SU-DHL-6 (cell line): ENCODE measurements around the gene BMP6.

Experiments
- H2AFZ ChIP-seq: fragments of 200-600 bp; sonication (generic); 2 replicates; pipeline ENCODE4 v1.6.1; 2014; ENCODE audit warnings: low read depth, mild to moderate bottlenecking, moderate library complexity, mixed read lengths, antibody characterized with exemption, low read length; ENCODE audit not compliant: severe bottlenecking
- H3F3A ChIP-seq: fragments of 200-600 bp; shearing (Covaris generic); 2 replicates; pipeline ENCODE4 v1.6.0; 2016; ENCODE audit warnings: antibody characterized with exemption, mild to moderate bottlenecking; ENCODE audit not compliant: insufficient read depth
- H3K27ac ChIP-seq: fragments of 200-600 bp; sonication (generic); 2 replicates; pipeline ENCODE4 v1.5.1; 2016; ENCODE audit warnings: low read depth, mild to moderate bottlenecking, low read length, moderate library complexity, mixed read lengths
- H3K27me3 ChIP-seq: fragments of 200-600 bp; sonication (generic), shearing (Covaris generic); 2 replicates; pipeline ENCODE4 v1.6.0; 2014; ENCODE audit warnings: mild to moderate bottlenecking, low read length
- H3K36me3 ChIP-seq: fragments of 200-600 bp; sonication (generic); 2 replicates; pipeline ENCODE4 v1.6.1; 2014; ENCODE audit warnings: mild to moderate bottlenecking, low read length, mixed read lengths
- H3K4me2 ChIP-seq: fragments of 300-600, 200-600 bp; shearing (Covaris generic), sonication (generic); 2 replicates; pipeline ENCODE4 v1.6.0; 2014; ENCODE audit warnings: low read length, low read depth, mild to moderate bottlenecking; ENCODE audit not compliant: poor library complexity, severe bottlenecking
- H3K4me3 ChIP-seq: fragments of 200-600 bp; sonication (generic); 2 replicates; pipeline ENCODE4 v1.5.1; 2014; ENCODE audit warnings: antibody characterized with exemption, low read length, mild to moderate bottlenecking, mixed read lengths; ENCODE audit not compliant: insufficient read depth, poor library complexity, severe bottlenecking
- H3K79me2 ChIP-seq: fragments of 200-600 bp; sonication (generic); 2 replicates; pipeline ENCODE4 v1.6.1; 2014; ENCODE audit warnings: mild to moderate bottlenecking, low read length, moderate library complexity; ENCODE audit not compliant: insufficient read depth
- H3K9ac ChIP-seq: fragments of 200-600 bp; sonication (generic); 2 replicates; pipeline ENCODE4 v1.7.0; 2014; ENCODE audit warnings: mild to moderate bottlenecking, low read length
- H3K9me2 ChIP-seq: fragments of 200-600 bp; sonication (generic); replicated peaks from 2 replicates; pipeline ENCODE4 v1.6.1; 2014; ENCODE audit warnings: low read length; ENCODE audit not compliant: insufficient read depth
- H3K9me3 ChIP-seq: fragments of 200-600 bp; sonication (generic); 2 replicates; pipeline ENCODE4 v1.6.1; 2014; ENCODE audit warnings: low read length, mixed read lengths; ENCODE audit not compliant: insufficient read depth
- H4K20me1 ChIP-seq: fragments of 200-600 bp; sonication (generic); 2 replicates; pipeline ENCODE4 v1.6.1; 2014; ENCODE audit warnings: low read depth, mild to moderate bottlenecking, antibody characterized with exemption, low read length, moderate library complexity, mixed read lengths
- CTCF ChIP-seq: fragments of 200-600 bp; sonication (generic); IDR thresholded peaks from one replicate; pipeline ENCODE4 v1.5.1; 2017; ENCODE audit warnings: antibody characterized with exemption, mild to moderate bottlenecking, low read length, moderate library complexity; ENCODE audit not compliant: insufficient read depth, poor library complexity, severe bottlenecking
- EZH2phosphoT487 ChIP-seq: fragments of 200-600 bp; sonication (generic), shearing (Covaris generic); conservative IDR thresholded peaks from 2 replicates; pipeline ENCODE4 v1.6.1; 2018; ENCODE audit warnings: mild to moderate bottlenecking, antibody characterized with exemption, low read length, moderate library complexity, mixed read lengths

Gene BMP6

GRCh38 chr6:7692453-7692784, 33.5 kb upstream of the BMP6 start:
- TF ChIP-seq EZH2phosphoT487 (no peak), CTCF (no peak)
- H3F3A ChIP-seq: no peaks in the 10 kb centered on the region
- H3K27ac ChIP-seq: no peak overlapping the region
- H3K9ac ChIP-seq: no peak overlapping the region
- H3K79me2 ChIP-seq: no peaks in the 10 kb centered on the region
- no peak overlapping the region for H3K4me3 ChIP-seq
- H3K9me2 ChIP-seq: no peaks in the 10 kb centered on the region
- H3K27me3 ChIP-seq: no peaks in the 10 kb centered on the region
- H3K9me3 ChIP-seq: no peaks in the 10 kb centered on the region
- H3K36me3 ChIP-seq: no peaks in the 10 kb centered on the region
- no peak overlapping the region for H3K4me2 ChIP-seq
- H2AFZ ChIP-seq: no peak overlapping the region
- H4K20me1 ChIP-seq: no peaks in the 10 kb centered on the region

- Histone ChIP-seq H3F3A (no peaks in the 10 kb centered on the region), H3K4me3 (no peak overlapping the region), H3K27me3 (no peaks in the 10 kb centered on the region), H4K20me1 (no peaks in the 10 kb centered on the region), H3K9me3 (no peaks in the 10 kb centered on the region), H3K36me3 (no peaks in the 10 kb centered on the region), H3K9me2 (no peaks in the 10 kb centered on the region), H3K27ac (no peak overlapping the region), H3K4me2 (no peak overlapping the region), H3K9ac (no peak overlapping the region), H3K79me2 (no peaks in the 10 kb centered on the region), H2AFZ (no peak overlapping the region)
- TF ChIP-seq CTCF: no peak
- no peak for TF ChIP-seq EZH2phosphoT487
Measured at GRCh38 chr6:7693827-7694226, 32.1 kb upstream of the BMP6 start.

GRCh38 chr6:7696061-7696460, 29.8 kb upstream of the BMP6 start:
- Histone ChIP-seq H3K79me2 (no peaks in the 10 kb centered on the region), H3K4me3 (no peak overlapping the region), H3K9me2 (no peaks in the 10 kb centered on the region), H3K36me3 (no peaks in the 10 kb centered on the region), H3K27me3 (no peaks in the 10 kb centered on the region), H3K9me3 (no peaks in the 10 kb centered on the region), H3F3A (no peaks in the 10 kb centered on the region), H3K27ac (no peak overlapping the region), H3K9ac (no peak overlapping the region), H3K4me2 (no peak overlapping the region), H4K20me1 (no peaks in the 10 kb centered on the region), H2AFZ (no peak overlapping the region)
- TF ChIP-seq EZH2phosphoT487 (no peak), CTCF (no peak)

- no peak overlapping the region for H3K27ac ChIP-seq
Measured at GRCh38 chr6:7697432-7697819, 28.5 kb upstream of the BMP6 start.

More at GRCh38 chr6:7697432-7697819, 28.5 kb upstream of the BMP6 start:
- no peaks in the 10 kb centered on the region for H3K27me3 ChIP-seq
- no peaks in the 10 kb centered on the region for H3K36me3 ChIP-seq
- no peaks in the 10 kb centered on the region for H3K79me2 ChIP-seq
- no peak overlapping the region for H3K9ac ChIP-seq
- no peaks in the 10 kb centered on the region for H3K9me2 ChIP-seq
- H3K9me3 ChIP-seq: no peaks in the 10 kb centered on the region
- no peaks in the 10 kb centered on the region for H4K20me1 ChIP-seq
- TF ChIP-seq CTCF (no peak), EZH2phosphoT487 (no peak)
- H2AFZ ChIP-seq: no peak overlapping the region
- no peak overlapping the region for H3K4me2 ChIP-seq
- no peaks in the 10 kb centered on the region for H3F3A ChIP-seq
- no peak overlapping the region for H3K4me3 ChIP-seq
